ENCODE data around the gene RWDD3.

Gene RWDD3

GRCh38 chr1:95284420-95284819, 50.4 kb downstream of the RWDD3 start:
- H3K4me3 ChIP-seq (ENCODE audit: low read depth, low read length): no peak overlapping the region
- no peak for DNase-seq (ENCODE audit: low read depth)
- no peak for TF ChIP-seq CTCF (IDR thresholded peaks at IDR 0.05; ENCODE audit: insufficient read depth, low read depth, low read length, missing control alignments)

- no peak for DNase-seq (ENCODE audit: low read depth)
- no peak overlapping the region for H3K4me3 ChIP-seq (ENCODE audit: low read depth, low read length)
- no peak for TF ChIP-seq CTCF (IDR thresholded peaks at IDR 0.05; ENCODE audit: insufficient read depth, low read depth, low read length, missing control alignments)
Observed at GRCh38 chr1:95286479-95286878, 52.5 kb downstream of the RWDD3 start.

- no peak overlapping the region for H3K4me3 ChIP-seq (ENCODE audit: low read depth, low read length)
- TF ChIP-seq CTCF (IDR thresholded peaks at IDR 0.05; ENCODE audit: insufficient read depth, low read depth, low read length, missing control alignments): no peak
- no peak for DNase-seq (ENCODE audit: low read depth)
Observed at GRCh38 chr1:95287081-95287480, 53.1 kb downstream of the RWDD3 start.

GRCh38 chr1:95287825-95288224, 53.8 kb downstream of the RWDD3 start:
- no peak for DNase-seq (ENCODE audit: low read depth)
- H3K4me3 ChIP-seq (ENCODE audit: low read depth, low read length): no peak overlapping the region
- no peak for TF ChIP-seq CTCF (IDR thresholded peaks at IDR 0.05; ENCODE audit: insufficient read depth, low read depth, low read length, missing control alignments)

Data from GM12865 (cell line).